Testis (tissue), 2 donors: ENCODE data around the gene CHRNE.
A peak's percentile ranks its signal among the peaks of the same experiment; 100 is the strongest.

Experiments
- CTCF ChIP-seq, 3 experiments: fragments of 450-650 bp in 2 of 3; fragments of 200-600 bp in 1 of 3; sonication (generic) in 1 of 3; IDR thresholded peaks; one replicate each; pipeline ENCODE4 v1.5.1; 2016 to 2019; ENCODE audit warnings: antibody characterized with exemption in 3 of 3, mild to moderate bottlenecking in 2 of 3, moderate library complexity in 1 of 3
- POLR2A ChIP-seq: fragments of 450-650 bp; IDR thresholded peaks from one replicate; pipeline ENCODE4 v1.6.1; 2017; ENCODE audit warnings: antibody characterized with exemption, mild to moderate bottlenecking, moderate library complexity

GRCh38 chr17:4908711-4909496 is 6.0 kb upstream of the CHRNE start:
- TF ChIP-seq POLR2A (no peak), CTCF (IDR thresholded peaks at IDR 0.05) (peak; percentile 57 to 87 (median 82))
